Transverse colon (tissue), 4 donors: ENCODE results near the gene PLCB1. TPM values are rescaled to one million over a fixed set of nuclear protein-coding genes. Genes with fewer than 3 reads are reported as not detected.

Source experiments
- DNase-seq: peaks from one replicate; pipeline ENCODE4 v3.0.0-alpha.2; 2019
- H3K27ac ChIP-seq, 4 donors: fragments of 200-600 bp; sonication (generic); 2 replicates each; pipeline ENCODE4 v1.5.1; 2016 to 2018; ENCODE audit warnings: inconsistent platforms in 4 of 4
- H3K27me3 ChIP-seq: fragments of 200-600 bp; sonication (generic); 2 replicates; pipeline ENCODE4 v1.5.1; 2017; ENCODE audit warnings: inconsistent platforms
- H3K36me3 ChIP-seq, 4 donors: fragments of 200-600 bp; sonication (generic); 2 replicates each; pipeline ENCODE4 v1.5.1; 2017 to 2019; ENCODE audit warnings: inconsistent platforms in 4 of 4
- H3K4me1 ChIP-seq, 4 donors: fragments of 200-600 bp; sonication (generic); 2 replicates each; pipeline ENCODE4 v1.5.1; 2017 to 2020; ENCODE audit warnings: inconsistent platforms in 4 of 4
- H3K4me3 ChIP-seq, 4 donors: fragments of 200-600 bp; sonication (generic); 1 replicate in 1 of 4; 2 replicates in 3 of 4; pipeline versions ENCODE4 v1.5.1 to v1.6.1; 2017 to 2019; ENCODE audit warnings: inconsistent platforms in 4 of 4
- H3K9me3 ChIP-seq, 2 donors: fragments of 200-600 bp; sonication (generic); 2 replicates each; pipeline ENCODE4 v1.5.1; 2017 to 2019; ENCODE audit warnings: inconsistent platforms in 2 of 2
- EP300 ChIP-seq: sonication (generic); formaldehyde crosslinking; IDR thresholded peaks from one replicate; pipeline ENCODE4 v1.6.1; 2017; ENCODE audit warnings: antibody characterized with exemption, low read depth
- POLR2A ChIP-seq: fragments of 450-650 bp; IDR thresholded peaks from one replicate; pipeline ENCODE4 v1.6.1; 2016; ENCODE audit warnings: antibody characterized with exemption, mild to moderate bottlenecking, moderate library complexity
- POLR2AphosphoS5 ChIP-seq, 3 donors: sonication (generic); formaldehyde crosslinking; IDR thresholded peaks; one replicate each; pipeline ENCODE4 v1.6.1; 2016; ENCODE audit warnings: antibody characterized with exemption in 3 of 3
- WGBS, 2 donors: methylation state at CpG; one replicate each; pipeline ENCODE4 v1.1.5; 2018; ENCODE audit warnings: low coverage in 1 of 2; 5-methylcytosine and 5-hydroxymethylcytosine counted together
- in situ Hi-C, 4 donors: fragments of 200-750 bp; cut with MboI; loops; one replicate each; pipeline versions ENCODE4 v1.15.0 to v1.15.1; 2017; ENCODE audit warnings: low sequenced_read_pairs in 3 of 4, low pct_ligation_motif_present in 1 of 4, low pct_unique_long_range_greater_than_20kb in 1 of 4
- intact Hi-C: fragments of 100-400 bp; cut with DNase I; formaldehyde crosslinking; loops from one replicate; pipeline ENCODE4 v1.15.1; 2023; ENCODE audit warnings: low total_unique reads
- total RNA-seq, 4 donors: library from RNA; depleted of rRNA; stranded (reverse); fragments of >200 nt; gene quantifications; one replicate each; pipeline ENCODE4 v1.1.0, GENCODE V29; 2016
- TF ChIP-seq, protein P1 (sequence below), 5 experiments: fragments of 200-600 bp in 3 of 5; fragments of 450-650 bp in 2 of 5; sonication (generic) in 3 of 5; IDR thresholded peaks; 1 replicate in 2 of 5; 2 replicates in 3 of 5; pipeline ENCODE4 v1.5.1; 2016 to 2017; ENCODE audit warnings: antibody characterized with exemption in 5 of 5, inconsistent platforms in 3 of 5, mild to moderate bottlenecking in 2 of 5, moderate library complexity in 1 of 5

PLCB1 gene
- total RNA-seq, 4 donors from 2014 or later = 13.1 to 18.6 (median 15.8) TPM

GRCh38 chr20:8118760-8119159 lies 13.3 kb upstream of the PLCB1 start:
- no peaks in the 10 kb centered on the region for H3K9me3 ChIP-seq

GRCh38 chr20:8121666-8122065 lies 10.4 kb upstream of the PLCB1 start:
- intact Hi-C loops = no loop called here
- no peak for DNase-seq
- peaks cover 0 to 6% (median 2%) of the 10 kb centered on the region in 4 donors for H3K4me1 ChIP-seq
- H3K4me3 ChIP-seq = no peak overlapping the region
- H3K36me3 ChIP-seq = no peaks in the 10 kb centered on the region
- H3K27ac ChIP-seq = no peak overlapping the region
- in situ Hi-C loops = no loop called here
- no peaks in the 10 kb centered on the region for H3K9me3 ChIP-seq
- no peak for TF ChIP-seq EP300
- no peak for TF ChIP-seq POLR2A
- TF ChIP-seq, protein P1, sequence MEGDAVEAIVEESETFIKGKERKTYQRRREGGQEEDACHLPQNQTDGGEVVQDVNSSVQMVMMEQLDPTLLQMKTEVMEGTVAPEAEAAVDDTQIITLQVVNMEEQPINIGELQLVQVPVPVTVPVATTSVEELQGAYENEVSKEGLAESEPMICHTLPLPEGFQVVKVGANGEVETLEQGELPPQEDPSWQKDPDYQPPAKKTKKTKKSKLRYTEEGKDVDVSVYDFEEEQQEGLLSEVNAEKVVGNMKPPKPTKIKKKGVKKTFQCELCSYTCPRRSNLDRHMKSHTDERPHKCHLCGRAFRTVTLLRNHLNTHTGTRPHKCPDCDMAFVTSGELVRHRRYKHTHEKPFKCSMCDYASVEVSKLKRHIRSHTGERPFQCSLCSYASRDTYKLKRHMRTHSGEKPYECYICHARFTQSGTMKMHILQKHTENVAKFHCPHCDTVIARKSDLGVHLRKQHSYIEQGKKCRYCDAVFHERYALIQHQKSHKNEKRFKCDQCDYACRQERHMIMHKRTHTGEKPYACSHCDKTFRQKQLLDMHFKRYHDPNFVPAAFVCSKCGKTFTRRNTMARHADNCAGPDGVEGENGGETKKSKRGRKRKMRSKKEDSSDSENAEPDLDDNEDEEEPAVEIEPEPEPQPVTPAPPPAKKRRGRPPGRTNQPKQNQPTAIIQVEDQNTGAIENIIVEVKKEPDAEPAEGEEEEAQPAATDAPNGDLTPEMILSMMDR (IDR thresholded peaks at IDR 0.05) = no peak
- TF ChIP-seq POLR2AphosphoS5 (IDR thresholded peaks at IDR 0.05) = no peak
- peaks cover 4% of the 10 kb centered on the region for H3K27me3 ChIP-seq
- 78 to 87% methylated on average over 1 of the region's 1 CpG for WGBS, 2 donors

More at GRCh38 chr20:8118760-8119159, 13.3 kb upstream of the PLCB1 start:
- TF ChIP-seq POLR2AphosphoS5 (IDR thresholded peaks at IDR 0.05) (no peak), POLR2A (no peak), EP300 (no peak)
- TF ChIP-seq, protein P1 (IDR thresholded peaks at IDR 0.05) = no peak
- in situ Hi-C loops = no loop called here
- Histone ChIP-seq H3K27me3 (no peaks in the 10 kb centered on the region), H3K36me3 (no peaks in the 10 kb centered on the region), H3K4me3 (no peak overlapping the region), H3K4me1 (peaks cover 0 to 14% (median 2%) of the 10 kb centered on the region in 4 donors), H3K27ac (no peak overlapping the region)
- WGBS, 2 donors = 63 to 72% methylated on average over 1 of the region's 1 CpG
- intact Hi-C loops = no loop called here
- no peak for DNase-seq

GRCh38 chr20:8124639-8125038 lies 7.4 kb upstream of the PLCB1 start:
- no peak overlapping the region for H3K27ac ChIP-seq
- no peaks in the 10 kb centered on the region for H3K9me3 ChIP-seq
- intact Hi-C loops = no loop called here
- H3K4me3 ChIP-seq = no peak overlapping the region
- DNase-seq = no peak
- peaks cover 0 to 12% (median 2%) of the 10 kb centered on the region in 4 donors for H3K4me1 ChIP-seq
- TF ChIP-seq, protein P1 (IDR thresholded peaks at IDR 0.05) = no peak
- TF ChIP-seq POLR2A = no peak
- TF ChIP-seq EP300 = no peak
- TF ChIP-seq POLR2AphosphoS5 (IDR thresholded peaks at IDR 0.05) = no peak
- in situ Hi-C loops = loop anchor here in 3 of 4 donors (25.0 kb wide), 3 partner anchors 188 to 588 kb away; no protein-coding TSS in a partner anchor
- H3K36me3 ChIP-seq = no peaks in the 10 kb centered on the region
- H3K27me3 ChIP-seq = peaks cover 4% of the 10 kb centered on the region

DNA sequence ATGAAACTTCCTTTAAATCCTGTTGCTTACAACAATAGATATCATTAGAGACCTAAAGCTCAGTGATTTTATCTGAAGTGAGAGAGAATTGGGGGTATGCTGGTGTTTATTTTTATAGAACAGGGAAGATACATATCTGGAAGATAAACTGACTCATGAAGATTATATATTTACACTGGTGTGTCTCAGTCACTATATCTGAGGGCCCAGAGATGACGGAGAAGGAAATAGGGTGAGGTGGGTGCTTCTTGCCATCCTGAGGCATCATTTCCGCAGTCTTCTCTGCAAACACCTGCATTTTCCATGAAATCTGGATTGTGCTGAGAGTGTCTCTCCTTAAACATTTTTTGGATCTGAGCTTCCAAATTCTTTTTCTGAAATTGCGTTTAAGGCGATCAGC lies 5.9 kb upstream of the PLCB1 start:
- in situ Hi-C loops = loop anchor here in 3 of 4 donors (25.0 kb wide), 3 partner anchors 186 to 586 kb away; no protein-coding TSS in a partner anchor
- WGBS, 2 donors = 85 to 92% methylated on average over 3 to 4 of the region's 4 CpGs
- peaks cover 10% of the 10 kb centered on the region for H3K27me3 ChIP-seq
- H3K27ac ChIP-seq = no peak overlapping the region
- no peak for DNase-seq
- H3K9me3 ChIP-seq = no peaks in the 10 kb centered on the region
- intact Hi-C loops = no loop called here
- no peaks in the 10 kb centered on the region for H3K36me3 ChIP-seq
- H3K4me1 ChIP-seq = peaks cover 0 to 12% (median 2%) of the 10 kb centered on the region in 4 donors
- H3K4me3 ChIP-seq = no peak overlapping the region
- TF ChIP-seq POLR2A (no peak), POLR2AphosphoS5 (IDR thresholded peaks at IDR 0.05) (no peak), EP300 (no peak)
- TF ChIP-seq, protein P1 (IDR thresholded peaks at IDR 0.05) = no peak
